Activated T-cell treated with anti-CD3 and anti-CD28 coated beads, Interleukin-2, amount 50 U/mL, for 4 hours (primary cell): ENCODE data around the gene TDRD6. TPM values are rescaled to one million over a fixed set of nuclear protein-coding genes. Genes with fewer than 3 reads are reported as not detected.
"Not testable (repeated sequence)": the region's sequence is repeated elsewhere in the genome, so short reads cannot be mapped to it uniquely, and the experiment has no call there.

Experiments
- ATAC-seq, 2 donors: fragments of 200-7000 bp; cut with Tn5 transposase; one replicate each; pipeline ENCODE4 v1.10.0; 2021
- DNase-seq: peaks from one replicate; pipeline ENCODE4 v3.0.0-alpha.2; 2020
- H3K27me3 Mint-ChIP-seq: one replicate; pipeline ENCODE4 v1.8.0; 2021; ENCODE audit warnings: low read depth, mixed read lengths
- H3K36me3 Mint-ChIP-seq: one replicate; pipeline ENCODE4 v1.8.0; 2022; ENCODE audit warnings: mixed read lengths; ENCODE audit not compliant: insufficient read depth
- H3K4me1 Mint-ChIP-seq: one replicate; pipeline ENCODE4 v1.8.0; 2021; ENCODE audit warnings: low read depth, mixed read lengths
- H3K4me3 Mint-ChIP-seq: one replicate; pipeline ENCODE4 v1.8.0; 2021; ENCODE audit warnings: mild to moderate bottlenecking, moderate library complexity, mixed read lengths
- H3K9me3 Mint-ChIP-seq: one replicate; pipeline ENCODE4 v1.8.0; 2021; ENCODE audit warnings: mixed read lengths
- total RNA-seq, 3 donors: library from RNA; stranded (reverse); gene quantifications; one replicate each; pipeline ENCODE4 v1.2.1, GENCODE V29; 2021

TDRD6 gene
- total RNA-seq, 3 donors from 2014 or later, result not detected

- H3K9me3 Mint-ChIP-seq, H3K4me1 Mint-ChIP-seq, H3K4me3 Mint-ChIP-seq, DNase-seq, H3K36me3 Mint-ChIP-seq, H3K27me3 Mint-ChIP-seq, ATAC-seq: not testable (repeated sequence)
These were observed 56.6 kb downstream of the TDRD6 start for GRCh38 chr6:46744159-46744725.

- Mint-ChIP-seq H3K27me3 (peaks cover 7% of the 10 kb centered on the region), H3K9me3 (no peaks in the 10 kb centered on the region), H3K36me3 (no peaks in the 10 kb centered on the region), H3K4me1 (no peaks in the 10 kb centered on the region), H3K4me3 (no peak overlapping the region)
- ATAC-seq (no peak), DNase-seq (no peak)
These were observed 58.3 kb downstream of the TDRD6 start for GRCh38 chr6:46745973-46746372.

- peaks cover 7% of the 10 kb centered on the region for H3K27me3 Mint-ChIP-seq
- no peak within 1 kb of the TSS for H3K4me3 Mint-ChIP-seq
- no peaks in the 10 kb centered on the region for H3K4me1 Mint-ChIP-seq
- ATAC-seq (no peak), DNase-seq (no peak)
- no peaks in the 10 kb centered on the region for H3K9me3 Mint-ChIP-seq
- H3K36me3 Mint-ChIP-seq, result no peaks in the 10 kb centered on the region
These were observed 59.0 kb downstream of the TDRD6 start, which contains the start of gene ANKRD66 for GRCh38 chr6:46746696-46747095. TSS of gene ANKRD66 (plus strand) at chr6:46746933. CDS start at chr6:46751949, 5,016 bp downstream.

GRCh38 chr6:46748940-46749503 is 61.3 kb downstream of the TDRD6 start:
- DNase-seq (no peak), ATAC-seq (no peak)
- Mint-ChIP-seq H3K4me1 (no peaks in the 10 kb centered on the region), H3K27me3 (peaks cover 10% of the 10 kb centered on the region), H3K36me3 (no peaks in the 10 kb centered on the region), H3K4me3 (no peak overlapping the region), H3K9me3 (no peaks in the 10 kb centered on the region)

GRCh38 chr6:46749731-46750130 is 62.0 kb downstream of the TDRD6 start:
- Mint-ChIP-seq H3K27me3 (peaks cover 12% of the 10 kb centered on the region), H3K36me3 (no peaks in the 10 kb centered on the region), H3K4me3 (no peak overlapping the region), H3K4me1 (no peaks in the 10 kb centered on the region), H3K9me3 (no peaks in the 10 kb centered on the region)
- DNase-seq (no peak), ATAC-seq (no peak)

- Mint-ChIP-seq H3K4me3 (no peak overlapping the region), H3K9me3 (no peaks in the 10 kb centered on the region), H3K27me3 (peaks cover 7% of the 10 kb centered on the region), H3K4me1 (no peaks in the 10 kb centered on the region), H3K36me3 (no peaks in the 10 kb centered on the region)
- DNase-seq (no peak), ATAC-seq (no peak)
These were observed 64.0 kb downstream of the TDRD6 start for GRCh38 chr6:46751658-46752057.

Other genes with a start within 250 kb of the TDRD6 start
- gene RCAN2, start 196.4 kb upstream of the TDRD6 start, total RNA-seq, result 1 to 10 TPM in 2 of 3 donors, under 1 TPM in 1; 0.48 to 1.5 (median 1.1) TPM
- gene CYP39A1, start 35.1 kb upstream of the TDRD6 start, total RNA-seq, result not detected
- gene SLC25A27, start 34.9 kb upstream of the TDRD6 start, total RNA-seq, result under 1 TPM in 2 of 3 donors, not detected in 1; 0.30 to 0.35 TPM
- not detected for gene PLA2G7, start 47.5 kb downstream of the TDRD6 start, total RNA-seq
- gene ANKRD66, start 59.0 kb downstream of the TDRD6 start, total RNA-seq, result not detected
- gene MEP1A, start 105.5 kb downstream of the TDRD6 start, total RNA-seq, result not detected
- under 1 TPM; 0.03 to 0.14 (median 0.11) TPM for gene ADGRF5, start 234.1 kb downstream of the TDRD6 start, total RNA-seq